Fibroblast of pulmonary artery (primary cell): ENCODE data around the gene STAT5A.

ENCODE experiments used
- DNase-seq: peaks from one replicate; pipeline ENCODE4 v3.0.0-alpha.2; 2010; ENCODE audit warnings: low read depth
- H3K4me3 ChIP-seq: replicated peaks from 2 replicates; pipeline ENCODE4 v1.5.1; 2011; ENCODE audit warnings: low read depth, mild to moderate bottlenecking, control low read depth, low read length, moderate library complexity
- TF ChIP-seq, protein P1 (sequence below): IDR thresholded peaks from 2 replicates; pipeline ENCODE4 v1.5.1; 2011; ENCODE audit warnings: mild to moderate bottlenecking, control low read depth, low read length, inconsistent platforms; ENCODE audit errors: missing control alignments

The STAT5A gene

DNA sequence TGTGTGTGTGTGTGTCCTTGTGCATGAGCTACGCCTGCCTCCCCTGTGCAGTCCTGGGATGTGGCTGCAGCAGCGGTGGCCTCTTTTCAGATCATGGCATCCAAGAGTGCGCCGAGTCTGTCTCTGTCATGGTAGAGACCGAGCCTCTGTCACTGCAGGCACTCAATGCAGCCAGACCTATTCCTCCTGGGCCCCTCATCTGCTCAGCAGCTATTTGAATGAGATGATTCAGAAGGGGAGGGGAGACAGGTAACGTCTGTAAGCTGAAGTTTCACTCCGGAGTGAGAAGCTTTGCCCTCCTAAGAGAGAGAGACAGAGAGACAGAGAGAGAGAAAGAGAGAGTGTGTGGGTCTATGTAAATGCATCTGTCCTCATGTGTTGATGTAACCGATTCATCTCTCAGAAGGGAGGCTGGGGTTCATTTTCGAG lies 22.5 kb downstream of the STAT5A start:
- DNase-seq: no peak
- TF ChIP-seq, protein P1, sequence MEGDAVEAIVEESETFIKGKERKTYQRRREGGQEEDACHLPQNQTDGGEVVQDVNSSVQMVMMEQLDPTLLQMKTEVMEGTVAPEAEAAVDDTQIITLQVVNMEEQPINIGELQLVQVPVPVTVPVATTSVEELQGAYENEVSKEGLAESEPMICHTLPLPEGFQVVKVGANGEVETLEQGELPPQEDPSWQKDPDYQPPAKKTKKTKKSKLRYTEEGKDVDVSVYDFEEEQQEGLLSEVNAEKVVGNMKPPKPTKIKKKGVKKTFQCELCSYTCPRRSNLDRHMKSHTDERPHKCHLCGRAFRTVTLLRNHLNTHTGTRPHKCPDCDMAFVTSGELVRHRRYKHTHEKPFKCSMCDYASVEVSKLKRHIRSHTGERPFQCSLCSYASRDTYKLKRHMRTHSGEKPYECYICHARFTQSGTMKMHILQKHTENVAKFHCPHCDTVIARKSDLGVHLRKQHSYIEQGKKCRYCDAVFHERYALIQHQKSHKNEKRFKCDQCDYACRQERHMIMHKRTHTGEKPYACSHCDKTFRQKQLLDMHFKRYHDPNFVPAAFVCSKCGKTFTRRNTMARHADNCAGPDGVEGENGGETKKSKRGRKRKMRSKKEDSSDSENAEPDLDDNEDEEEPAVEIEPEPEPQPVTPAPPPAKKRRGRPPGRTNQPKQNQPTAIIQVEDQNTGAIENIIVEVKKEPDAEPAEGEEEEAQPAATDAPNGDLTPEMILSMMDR: no peak
- no peak overlapping the region for H3K4me3 ChIP-seq

DNA sequence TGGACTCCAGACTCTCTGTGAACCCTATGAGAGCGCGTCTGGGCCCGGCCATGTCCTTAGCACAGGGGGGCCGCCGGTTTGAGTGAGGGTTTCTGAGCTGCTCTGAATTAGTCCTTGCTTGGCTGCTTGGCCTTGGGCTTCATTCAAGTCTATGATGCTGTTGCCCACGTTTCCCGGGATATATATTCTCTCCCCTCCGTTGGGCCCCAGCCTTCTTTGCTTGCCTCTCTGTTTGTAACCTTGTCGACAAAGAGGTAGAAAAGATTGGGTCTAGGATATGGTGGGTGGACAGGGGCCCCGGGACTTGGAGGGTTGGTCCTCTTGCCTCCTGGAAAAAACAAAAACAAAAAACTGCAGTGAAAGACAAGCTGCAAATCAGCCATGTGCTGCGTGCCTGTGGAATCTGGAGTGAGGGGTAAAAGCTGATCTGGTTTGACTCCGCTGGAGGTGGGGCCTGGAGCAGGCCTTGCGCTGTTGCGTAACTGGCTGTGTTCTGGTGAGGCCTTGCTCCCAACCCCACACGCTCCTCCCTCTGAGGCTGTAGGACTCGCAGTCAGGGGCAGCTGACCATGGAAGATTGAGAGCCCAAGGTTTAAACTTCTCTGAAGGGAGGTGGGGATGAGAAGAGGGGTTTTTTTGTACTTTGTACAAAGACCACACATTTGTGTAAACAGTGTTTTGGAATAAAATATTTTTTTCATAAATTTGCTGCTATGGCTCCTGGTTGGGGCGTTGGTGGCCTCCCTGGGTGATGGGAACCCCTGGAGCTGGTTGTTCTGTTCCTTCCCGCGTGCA lies 23.1 kb downstream of the STAT5A start:
- no peak overlapping the region for H3K4me3 ChIP-seq
- peak; percentile 96 for DNase-seq
- TF ChIP-seq, protein P1: no peak

DNA sequence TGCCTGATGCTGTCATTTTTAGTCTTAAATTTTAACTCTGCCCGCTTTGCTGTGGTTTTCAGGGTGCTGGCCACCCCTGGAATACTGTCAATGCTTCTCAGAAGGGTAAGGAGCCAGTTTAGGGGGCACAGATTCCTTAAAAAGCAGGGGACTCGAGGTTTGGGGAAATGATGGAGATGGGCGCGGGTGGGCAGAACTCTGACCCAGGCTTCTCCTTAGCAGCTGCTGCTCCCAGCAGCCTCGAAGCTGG lies 23.7 kb downstream of the STAT5A start:
- H3K4me3 ChIP-seq: no peak overlapping the region
- DNase-seq: no peak
- TF ChIP-seq, protein P1: no peak

DNA sequence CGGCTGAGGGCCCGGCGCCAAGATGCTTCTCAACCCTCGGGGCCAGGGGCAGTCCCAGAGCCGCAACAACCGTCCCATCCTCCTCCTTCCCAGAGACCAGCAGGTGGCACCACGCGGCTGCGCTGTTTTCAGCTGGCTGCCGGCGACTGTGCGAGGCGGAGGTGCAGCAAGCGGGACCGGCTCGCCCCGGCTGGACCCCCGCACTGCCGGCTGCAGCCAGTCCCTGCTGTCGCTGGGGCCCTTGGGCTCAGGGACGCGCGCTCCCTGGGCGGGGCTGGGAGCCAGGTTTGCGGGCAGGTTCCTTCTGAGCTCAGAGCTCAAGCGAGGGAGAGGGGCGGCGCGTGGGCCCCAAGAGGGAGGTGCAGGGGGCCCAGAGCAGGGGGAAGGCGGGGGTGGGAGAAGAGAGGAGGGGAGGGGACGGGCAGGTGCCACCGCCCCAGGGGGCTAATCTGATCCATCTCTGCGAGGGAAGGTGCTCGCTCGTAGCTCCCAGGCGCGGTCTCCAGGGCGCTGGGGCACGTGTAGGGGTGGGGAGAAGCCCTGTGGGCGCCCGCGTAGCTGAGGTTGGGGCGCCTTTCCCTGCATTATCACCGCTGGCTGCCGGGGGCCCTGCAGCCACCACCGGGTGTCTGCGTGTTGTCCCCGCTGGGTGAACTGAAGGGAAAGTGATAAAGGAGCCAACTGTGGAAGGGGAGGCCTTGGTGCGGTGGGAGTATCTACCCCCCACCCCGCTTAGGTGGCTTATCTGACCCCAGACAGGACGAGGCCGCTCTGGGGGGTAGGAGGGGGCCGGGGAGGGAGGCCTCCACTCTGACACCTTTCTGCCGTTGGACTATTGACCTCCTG lies 24.2 kb downstream of the STAT5A start:
- TF ChIP-seq, protein P1: peak; percentile 56
- DNase-seq: peak; percentile 87
- no peak overlapping the region for H3K4me3 ChIP-seq

DNA sequence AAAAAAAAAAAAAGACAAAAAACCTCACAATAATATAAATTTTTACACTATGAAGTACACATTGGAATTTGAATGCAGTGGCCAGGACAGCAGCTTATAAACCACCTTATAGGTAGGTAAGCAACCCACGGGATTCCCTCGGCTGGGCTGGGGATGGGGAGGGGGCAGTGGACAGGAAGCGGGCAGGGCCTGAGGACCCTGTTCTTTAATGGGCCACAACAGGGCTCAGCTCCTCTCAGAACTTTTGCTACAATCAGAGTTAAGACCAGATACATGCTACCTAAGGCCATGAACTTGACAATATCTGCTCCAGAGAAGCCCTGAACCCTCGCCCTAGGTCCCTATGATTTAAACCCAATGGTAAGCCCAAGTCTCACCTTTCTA lies 25.1 kb downstream of the STAT5A start:
- H3K4me3 ChIP-seq: no peak overlapping the region
- TF ChIP-seq, protein P1: no peak
- no peak for DNase-seq

DNA sequence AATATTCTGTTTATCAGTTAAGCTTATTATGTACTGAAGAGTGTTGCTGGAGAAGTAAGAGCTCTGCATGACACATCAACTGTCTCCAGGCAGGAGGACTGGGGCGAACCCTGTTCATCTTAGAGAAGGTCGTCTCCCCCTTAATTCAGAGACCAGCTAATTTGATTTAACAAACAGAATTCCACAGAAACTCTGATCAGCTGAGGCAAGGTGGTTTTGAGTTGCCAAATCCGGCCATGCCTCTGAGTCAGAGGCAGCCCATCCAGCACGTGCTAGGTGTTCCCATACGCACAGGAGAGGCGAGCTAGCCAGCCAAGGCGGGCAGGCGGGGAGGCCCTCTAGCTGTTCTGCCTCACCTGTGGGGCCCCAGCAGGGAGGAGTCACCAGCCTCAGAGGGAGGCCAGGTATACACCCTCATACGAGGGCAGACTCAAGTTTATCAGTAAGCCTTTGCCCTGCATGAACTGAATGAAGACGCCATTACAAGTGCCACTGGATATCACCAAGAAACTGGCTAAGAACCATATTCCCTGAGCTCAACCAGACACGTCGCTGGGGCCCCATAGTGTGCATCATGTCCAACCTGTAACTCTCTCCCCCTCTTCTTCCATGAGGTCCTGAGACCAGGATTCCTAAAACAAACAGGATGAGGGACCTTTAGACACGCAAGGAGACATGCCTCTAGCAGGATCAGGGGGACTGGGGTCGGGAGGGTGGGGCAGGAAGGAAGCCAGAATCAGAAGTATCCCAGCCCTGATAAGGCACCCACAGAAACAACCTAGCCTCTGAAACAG lies 25.7 kb downstream of the STAT5A start:
- TF ChIP-seq, protein P1: no peak
- no peak for DNase-seq
- no peak overlapping the region for H3K4me3 ChIP-seq
